ENCODE measurements around the gene PSMA1.

Gene PSMA1

GRCh38 chr11:14529951-14530350 lies 9.8 kb upstream of the PSMA1 start:
- H3K9me3 ChIP-seq: 0 out of 2 replicates have a peak, but pooled peaks cover 3% of the 10 kb centered on the region
- H3K36me3 ChIP-seq: no peaks in the 10 kb centered on the region
- H4K20me1 ChIP-seq: no peaks in the 10 kb centered on the region
- no peaks in the 10 kb centered on the region for H3K4me1 ChIP-seq
- no peak for TF ChIP-seq Cebpa-rat (IDR thresholded peaks at IDR 0.05)
- H3K27me3 ChIP-seq: no peaks in the 10 kb centered on the region
- H3K4me2 ChIP-seq: no peak overlapping the region
- no peak overlapping the region for H3K4me3 ChIP-seq
- no peak overlapping the region for H3K9ac ChIP-seq
- H3K27ac ChIP-seq: no peak overlapping the region

GRCh38 chr11:14529321-14529720 lies 9.1 kb upstream of the PSMA1 start:
- no peaks in the 10 kb centered on the region for H3K27me3 ChIP-seq
- no peak for TF ChIP-seq Cebpa-rat (IDR thresholded peaks at IDR 0.05)
- H3K4me3 ChIP-seq: no peak overlapping the region
- H3K36me3 ChIP-seq: no peaks in the 10 kb centered on the region
- H4K20me1 ChIP-seq: no peaks in the 10 kb centered on the region
- H3K9ac ChIP-seq: no peak overlapping the region
- 0 out of 2 replicates have a peak, but pooled peaks cover 3% of the 10 kb centered on the region for H3K9me3 ChIP-seq
- H3K4me2 ChIP-seq: no peak overlapping the region
- H3K4me1 ChIP-seq: no peaks in the 10 kb centered on the region
- no peak overlapping the region for H3K27ac ChIP-seq

DNA sequence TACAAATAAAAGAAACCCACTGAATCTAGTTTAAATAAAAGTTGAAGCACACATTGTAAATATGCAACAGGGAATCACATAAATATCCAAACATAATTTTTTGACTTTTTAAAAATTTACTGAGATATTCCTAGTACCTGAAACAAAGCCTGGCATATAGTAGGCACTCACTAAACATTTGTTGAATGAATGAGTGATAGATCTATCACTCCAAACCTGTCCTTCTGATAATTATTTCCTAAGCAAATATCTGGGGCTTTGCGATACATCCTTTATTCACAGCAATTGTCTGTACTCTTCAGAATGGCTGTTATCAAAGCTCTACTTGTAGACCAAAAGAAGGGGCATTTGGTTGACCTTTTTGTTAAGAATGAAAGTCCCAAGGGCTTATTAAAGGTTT lies 2.6 kb upstream of the PSMA1 start:
- Histone ChIP-seq H3K27ac (no peak overlapping the region), H3K36me3 (peaks cover 9% of the 10 kb centered on the region), H3K4me2 (no peak overlapping the region), H4K20me1 (peaks cover 22% of the 10 kb centered on the region; the same call in 1 of the 2 replicates), H3K9ac (no peak overlapping the region), H3K27me3 (no peaks in the 10 kb centered on the region), H3K4me3 (no peak overlapping the region), H3K9me3 (no peaks in the 10 kb centered on the region), H3K4me1 (peaks cover 23% of the 10 kb centered on the region)
- TF ChIP-seq Cebpa-rat (IDR thresholded peaks at IDR 0.05): no peak

DNA sequence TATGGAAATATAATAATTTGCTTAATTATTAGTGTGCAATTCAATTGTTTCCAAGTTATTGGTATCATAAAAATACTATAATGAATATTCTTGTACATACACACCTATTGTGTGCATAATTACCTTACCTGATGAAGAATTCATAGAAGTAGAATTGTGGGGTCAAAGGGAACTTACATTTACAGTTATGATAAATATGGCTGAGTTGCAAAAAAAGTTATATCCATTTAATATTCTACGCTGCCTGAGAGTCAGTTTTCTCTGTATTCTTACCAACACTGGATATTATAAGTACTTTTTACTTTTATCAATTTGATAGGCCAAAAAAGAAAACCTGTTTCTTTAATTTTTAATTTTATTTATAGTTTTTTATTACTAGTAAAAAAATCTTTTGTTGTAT lies 2.1 kb upstream of the PSMA1 start:
- peaks cover 14% of the 10 kb centered on the region for H3K36me3 ChIP-seq
- H4K20me1 ChIP-seq: peaks cover 23% of the 10 kb centered on the region; the same call in 1 of the 2 replicates
- no peak overlapping the region for H3K4me3 ChIP-seq
- H3K4me2 ChIP-seq: no peak overlapping the region
- no peak for TF ChIP-seq Cebpa-rat (IDR thresholded peaks at IDR 0.05)
- H3K9me3 ChIP-seq: no peaks in the 10 kb centered on the region
- no peaks in the 10 kb centered on the region for H3K27me3 ChIP-seq
- H3K9ac ChIP-seq: no peak overlapping the region
- H3K4me1 ChIP-seq: peaks cover 23% of the 10 kb centered on the region
- H3K27ac ChIP-seq: no peak overlapping the region

DNA sequence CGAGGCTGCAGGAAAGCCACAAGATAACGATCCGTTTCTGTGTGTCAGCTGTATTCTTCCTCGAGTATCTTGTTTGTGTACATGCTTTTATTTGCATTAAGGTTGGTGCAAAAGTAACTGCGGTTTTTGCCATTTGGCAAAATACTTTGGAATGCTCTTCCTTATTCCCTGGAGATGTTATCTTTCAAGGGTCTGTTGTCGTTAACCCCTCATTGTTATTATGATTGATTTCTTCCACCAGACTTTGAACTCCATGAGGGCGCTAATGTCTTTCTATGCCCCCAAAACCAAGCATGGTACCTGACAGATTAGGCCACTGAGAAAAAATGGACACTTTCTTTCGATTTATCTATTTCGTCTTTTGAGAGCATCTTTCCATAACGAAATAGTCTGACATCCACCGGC lies 563 bp upstream of the PSMA1 start:
- Histone ChIP-seq H3K9ac (peak overlapping the region; percentile 97), H3K4me1 (peaks cover 23% of the 10 kb centered on the region), H4K20me1 (peaks cover 23% of the 10 kb centered on the region; the same call in 1 of the 2 replicates), H3K4me3 (peak overlapping the region; percentile 84), H3K9me3 (no peaks in the 10 kb centered on the region), H3K4me2 (peak overlapping the region; percentile 69), H3K27ac (peak overlapping the region; percentile 95), H3K27me3 (no peaks in the 10 kb centered on the region), H3K36me3 (peaks cover 29% of the 10 kb centered on the region)
- TF ChIP-seq Cebpa-rat (IDR thresholded peaks at IDR 0.05): no peak

- peak overlapping the region; percentile 84 for H3K4me2 ChIP-seq
- no peaks in the 10 kb centered on the region for H3K9me3 ChIP-seq
- H4K20me1 ChIP-seq: peaks cover 29% of the 10 kb centered on the region; the same call in 1 of the 2 replicates
- H3K27ac ChIP-seq: peak overlapping the region; percentile 95
- peak overlapping the region; percentile 84 for H3K4me3 ChIP-seq
- peaks cover 41% of the 10 kb centered on the region for H3K36me3 ChIP-seq
- H3K4me1 ChIP-seq: peaks cover 23% of the 10 kb centered on the region
- peak overlapping the region; percentile 97 for H3K9ac ChIP-seq
- TF ChIP-seq Cebpa-rat (IDR thresholded peaks at IDR 0.05): no peak
- no peaks in the 10 kb centered on the region for H3K27me3 ChIP-seq
Observed at GRCh38 chr11:14519597-14519916, 629 bp downstream of the PSMA1 start.

DNA sequence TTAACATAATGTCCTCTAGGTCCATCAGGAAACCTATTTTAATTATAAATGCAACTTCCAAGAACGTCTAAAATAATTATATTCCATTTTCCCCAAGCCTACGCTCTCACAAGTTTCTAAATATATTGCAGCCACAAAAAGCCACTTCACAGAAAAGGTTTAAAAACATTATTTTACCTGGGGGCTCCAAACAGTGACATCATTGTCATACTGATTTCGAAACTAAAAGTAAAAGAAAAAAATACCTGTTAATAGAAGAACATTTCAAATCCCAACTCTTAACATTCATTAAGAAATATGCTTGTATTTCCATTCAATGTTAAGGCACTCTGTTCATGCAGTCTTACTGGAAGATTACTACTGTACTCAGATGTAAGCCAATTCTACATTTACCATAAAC lies 1.4 kb downstream of the PSMA1 start:
- H3K4me3 ChIP-seq: peak overlapping the region; percentile 84
- H3K36me3 ChIP-seq: peaks cover 49% of the 10 kb centered on the region
- H3K9ac ChIP-seq: peak overlapping the region; percentile 97
- TF ChIP-seq Cebpa-rat (IDR thresholded peaks at IDR 0.05): no peak
- peaks cover 33% of the 10 kb centered on the region; the same call in 1 of the 2 replicates for H4K20me1 ChIP-seq
- H3K9me3 ChIP-seq: no peaks in the 10 kb centered on the region
- H3K4me1 ChIP-seq: peaks cover 23% of the 10 kb centered on the region
- peak overlapping the region; percentile 84 for H3K4me2 ChIP-seq
- peak overlapping the region; percentile 95; the same call in 1 of the 2 replicates for H3K27ac ChIP-seq
- no peaks in the 10 kb centered on the region for H3K27me3 ChIP-seq

- H3K27me3 ChIP-seq: no peaks in the 10 kb centered on the region
- peaks cover 51% of the 10 kb centered on the region; the same call in 1 of the 2 replicates for H4K20me1 ChIP-seq
- no peak for TF ChIP-seq Cebpa-rat (IDR thresholded peaks at IDR 0.05)
- H3K4me1 ChIP-seq: peaks cover 9% of the 10 kb centered on the region
- H3K4me3 ChIP-seq: no peak overlapping the region
- no peaks in the 10 kb centered on the region for H3K9me3 ChIP-seq
- no peak overlapping the region for H3K9ac ChIP-seq
- H3K4me2 ChIP-seq: no peak overlapping the region
- no peak overlapping the region for H3K27ac ChIP-seq
- peaks cover 99% of the 10 kb centered on the region for H3K36me3 ChIP-seq
Observed at GRCh38 chr11:14513800-14514199, 6.4 kb downstream of the PSMA1 start.

DNA sequence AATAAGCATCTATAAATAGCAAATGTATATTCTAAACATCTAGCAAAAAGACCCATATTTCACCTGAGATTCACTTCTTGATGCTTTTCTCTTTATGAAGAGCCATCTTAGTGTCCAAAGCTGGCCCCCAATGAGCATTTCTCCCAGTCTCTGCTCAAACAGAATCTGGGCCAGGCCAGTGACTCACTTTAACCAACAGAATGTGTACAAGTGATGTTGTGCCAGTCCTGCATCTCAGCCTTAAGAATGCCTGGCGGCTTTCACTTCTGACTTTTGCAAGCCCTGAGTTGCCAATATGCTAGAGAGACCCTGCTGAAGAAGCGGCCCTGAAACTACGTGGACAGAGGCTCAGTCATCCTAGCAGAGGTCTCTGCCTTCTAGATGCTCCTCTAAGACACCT lies 13.7 kb downstream of the PSMA1 start:
- Histone ChIP-seq H3K27ac (no peak overlapping the region), H3K4me3 (no peak overlapping the region)
- TF ChIP-seq Cebpa-rat (IDR thresholded peaks at IDR 0.05): no peak

DNA sequence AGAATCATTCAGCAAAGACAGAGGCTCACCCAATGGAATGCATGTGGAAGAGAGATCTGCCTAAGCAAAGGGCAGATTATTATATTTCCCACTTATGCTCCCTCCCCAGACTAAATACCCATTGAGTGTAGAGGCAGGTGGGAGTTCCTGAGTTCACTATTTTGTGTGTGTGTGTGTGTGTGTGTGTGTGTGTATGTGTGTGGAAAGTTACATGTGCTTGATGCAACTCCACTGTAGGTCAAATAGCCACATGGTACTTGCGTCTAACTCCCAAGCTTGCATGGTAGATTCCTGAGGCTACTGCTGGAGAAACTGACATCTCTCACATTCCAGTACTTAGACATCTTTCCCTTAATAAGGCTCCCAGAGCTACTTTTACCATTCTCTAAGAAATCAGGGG lies 17.2 kb downstream of the PSMA1 start:
- no peak overlapping the region for H3K9ac ChIP-seq
- H3K4me1 ChIP-seq: peaks cover 20% of the 10 kb centered on the region
- no peak overlapping the region for H3K27ac ChIP-seq
- H4K20me1 ChIP-seq: peaks cover 24% of the 10 kb centered on the region
- no peak overlapping the region for H3K4me3 ChIP-seq
- H3K9me3 ChIP-seq: no peaks in the 10 kb centered on the region
- no peaks in the 10 kb centered on the region for H3K27me3 ChIP-seq
- H3K36me3 ChIP-seq: peaks cover 56% of the 10 kb centered on the region
- no peak for TF ChIP-seq Cebpa-rat (IDR thresholded peaks at IDR 0.05)
- no peak overlapping the region for H3K4me2 ChIP-seq

More for the DNA sequence above, 13.7 kb downstream of the PSMA1 start:
- no peak overlapping the region for H3K9ac ChIP-seq
- peaks cover 24% of the 10 kb centered on the region; the same call in 1 of the 2 replicates for H4K20me1 ChIP-seq
- H3K4me1 ChIP-seq: no peaks in the 10 kb centered on the region
- peaks cover 89% of the 10 kb centered on the region for H3K36me3 ChIP-seq
- H3K4me2 ChIP-seq: no peak overlapping the region
- H3K27me3 ChIP-seq: no peaks in the 10 kb centered on the region
- no peaks in the 10 kb centered on the region for H3K9me3 ChIP-seq

GRCh38 chr11:14502039-14502438 lies 18.1 kb downstream of the PSMA1 start:
- H3K4me1 ChIP-seq: peaks cover 21% of the 10 kb centered on the region
- no peaks in the 10 kb centered on the region for H3K9me3 ChIP-seq
- TF ChIP-seq Cebpa-rat (IDR thresholded peaks at IDR 0.05): no peak
- H3K36me3 ChIP-seq: peaks cover 56% of the 10 kb centered on the region
- H3K27ac ChIP-seq: no peak overlapping the region
- H3K4me2 ChIP-seq: no peak overlapping the region
- no peak overlapping the region for H3K4me3 ChIP-seq
- H3K27me3 ChIP-seq: no peaks in the 10 kb centered on the region
- H3K9ac ChIP-seq: no peak overlapping the region
- peaks cover 26% of the 10 kb centered on the region for H4K20me1 ChIP-seq

Measured in BLaER1 (cell line).